Natural killer cell (primary cell): ENCODE measurements around the gene WNK1. TPM values are rescaled to one million over a fixed set of nuclear protein-coding genes. Genes with fewer than 3 reads are reported as not detected.
A peak's percentile ranks its signal among the peaks of the same experiment; 100 is the strongest.

Source experiments
- ATAC-seq, 3 donors: fragments of 150-1000 bp in 2 of 3; fragments of 200-7000 bp in 1 of 3; cut with Tn5 transposase; 1 replicate in 1 of 3; 2 replicates in 2 of 3; pipeline ENCODE4 v1.10.0; 2021; ENCODE audit warnings: mild to moderate bottlenecking in 2 of 3, moderate library complexity in 2 of 3
- DNase-seq, 2 donors: peaks; one replicate each; pipeline versions ENCODE4 v3.0.0 to v3.0.0-alpha.2; 2013 to 2021; ENCODE audit warnings: mixed read lengths in 1 of 2
- H3K27ac ChIP-seq: one replicate; pipeline ENCODE4 v1.5.1; 2013; ENCODE audit warnings: mild to moderate bottlenecking, low read length
- H3K27me3 ChIP-seq: one replicate; pipeline ENCODE4 v1.6.1; 2013; ENCODE audit warnings: low read length; ENCODE audit not compliant: control insufficient read depth, insufficient read depth
- H3K36me3 ChIP-seq: one replicate; pipeline ENCODE4 v1.6.1; 2013; ENCODE audit warnings: low read length; ENCODE audit not compliant: control insufficient read depth, insufficient read depth
- H3K4me1 ChIP-seq: one replicate; pipeline ENCODE4 v1.6.1; 2013; ENCODE audit warnings: low read length; ENCODE audit not compliant: control insufficient read depth, insufficient read depth
- H3K4me3 ChIP-seq: one replicate; pipeline ENCODE4 v1.5.1; 2013; ENCODE audit warnings: low read length
- H3K9me3 ChIP-seq: one replicate; pipeline ENCODE4 v1.6.1; 2013; ENCODE audit warnings: low read length; ENCODE audit not compliant: control insufficient read depth, insufficient read depth
- H3K27ac Mint-ChIP-seq, 2 donors: one replicate each; pipeline ENCODE4 v1.8.0; 2022; ENCODE audit warnings: mild to moderate bottlenecking in 2 of 2, mixed read lengths in 2 of 2, moderate library complexity in 1 of 2
- H3K27me3 Mint-ChIP-seq, 2 donors: one replicate each; pipeline ENCODE4 v1.8.0; 2022; ENCODE audit warnings: low read depth in 2 of 2, mixed read lengths in 2 of 2
- H3K36me3 Mint-ChIP-seq: one replicate; pipeline ENCODE4 v1.8.0; 2022; ENCODE audit warnings: mixed read lengths
- H3K4me1 Mint-ChIP-seq, 2 donors: one replicate each; pipeline ENCODE4 v1.8.0; 2022; ENCODE audit warnings: mixed read lengths in 2 of 2
- H3K4me3 Mint-ChIP-seq: one replicate; pipeline ENCODE4 v1.8.0; 2022; ENCODE audit warnings: mild to moderate bottlenecking, moderate library complexity, mixed read lengths
- H3K9me3 Mint-ChIP-seq, 2 donors: one replicate each; pipeline ENCODE4 v1.8.0; 2022; ENCODE audit warnings: mixed read lengths in 2 of 2
- CTCF ChIP-seq: fragments of 200-600 bp; IDR thresholded peaks from one replicate; pipeline ENCODE4 v1.8.0; 2022; ENCODE audit warnings: antibody characterized with exemption
- WGBS: methylation state at CpG from one replicate; pipeline ENCODE4 v1.1.7; 2013; ENCODE audit warnings: missing lambda C conversion rate; ENCODE audit not compliant: insufficient coverage; 5-methylcytosine and 5-hydroxymethylcytosine counted together
- intact Hi-C: fragments of 100-400 bp; cut with micrococcal nuclease; formaldehyde crosslinking; loops from one replicate; pipeline ENCODE4 v1.14.2; 2022
- total RNA-seq, 4 donors: library from RNA; stranded (reverse); fragments of 120-200 nt in 1 of 4; gene quantifications; one replicate each; pipeline versions ENCODE4 v1.2.3 to v1.2.4, GENCODE V29; 2013 to 2022

Gene WNK1
- total RNA-seq, 3 donors from 2014 or later (not counting 1 experiment from before 2014, with no cell fraction given): 177 to 203 (median 192) TPM

GRCh38 chr12:725076-725475 is 27.3 kb upstream of the WNK1 start:
- Histone ChIP-seq H3K9me3 (no peaks in the 10 kb centered on the region), H3K36me3 (no peaks in the 10 kb centered on the region), H3K4me1 (no peaks in the 10 kb centered on the region), H3K27me3 (no peaks in the 10 kb centered on the region), H3K27ac (no peak overlapping the region), H3K4me3 (no peak overlapping the region)
- ATAC-seq (no peak), DNase-seq (no peak)
- intact Hi-C loops: no loop called here
- H3K9me3 Mint-ChIP-seq: no peaks in the 10 kb centered on the region
- 98% methylated on average over 2 of the region's 2 CpGs for WGBS
- no peak overlapping the region for H3K4me3 Mint-ChIP-seq
- H3K4me1 Mint-ChIP-seq: peaks cover 20 to 32% of the 10 kb centered on the region in 2 donors
- H3K27me3 Mint-ChIP-seq: peaks cover 0 to 3% of the 10 kb centered on the region in 2 donors
- no peak overlapping the region for H3K27ac Mint-ChIP-seq
- H3K36me3 Mint-ChIP-seq: no peaks in the 10 kb centered on the region
- TF ChIP-seq CTCF: no peak

GRCh38 chr12:726281-727140 is 25.9 kb upstream of the WNK1 start:
- intact Hi-C loops: no loop called here
- Mint-ChIP-seq H3K9me3 (no peaks in the 10 kb centered on the region), H3K4me1 (peaks cover 20 to 28% of the 10 kb centered on the region in 2 donors), H3K27me3 (no peaks in the 10 kb centered on the region), H3K4me3 (no peak overlapping the region), H3K36me3 (no peaks in the 10 kb centered on the region), H3K27ac (no peak overlapping the region)
- no peak for TF ChIP-seq CTCF
- no peaks in the 10 kb centered on the region for H3K36me3 ChIP-seq
- 66% methylated on average over 3 of the region's 5 CpGs for WGBS
- no peaks in the 10 kb centered on the region for H3K4me1 ChIP-seq
- H3K27ac ChIP-seq: no peak overlapping the region
- ATAC-seq: no peak
- H3K4me3 ChIP-seq: no peak overlapping the region
- peak in 1 of 2 donors; percentile 39 for DNase-seq
- no peaks in the 10 kb centered on the region for H3K27me3 ChIP-seq
- no peaks in the 10 kb centered on the region for H3K9me3 ChIP-seq

- no peaks in the 10 kb centered on the region for H3K27me3 ChIP-seq
- Mint-ChIP-seq H3K4me3 (no peak overlapping the region), H3K9me3 (no peaks in the 10 kb centered on the region), H3K36me3 (no peaks in the 10 kb centered on the region), H3K27ac (peak overlapping the region in 1 of 2 donors; percentile 29), H3K4me1 (peaks cover 20 to 23% of the 10 kb centered on the region in 2 donors), H3K27me3 (no peaks in the 10 kb centered on the region)
- ATAC-seq: no peak
- DNase-seq: no peak
- H3K4me3 ChIP-seq: no peak overlapping the region
- TF ChIP-seq CTCF: no peak
- H3K9me3 ChIP-seq: no peaks in the 10 kb centered on the region
- H3K27ac ChIP-seq: no peak overlapping the region
- H3K36me3 ChIP-seq: no peaks in the 10 kb centered on the region
- 94% methylated on average over 6 of the region's 6 CpGs for WGBS
- intact Hi-C loops: no loop called here
- no peaks in the 10 kb centered on the region for H3K4me1 ChIP-seq
Measured at GRCh38 chr12:727321-727720, 25.1 kb upstream of the WNK1 start.
